Stimulated activated CD4-positive, alpha-beta T cell treated with anti-CD3 and anti-CD28 coated beads, Interleukin-1b, Interleukin-23, amount 100 ng/mL, for 24 hours (primary cell): ENCODE data around the gene SCT.

Source experiments
- DNase-seq, 4 experiments: peaks; one replicate each; pipeline ENCODE4 v3.0.0-alpha.2; 2020; ENCODE audit warnings: low read depth in 4 of 4, low spot score in 1 of 4

Gene SCT

GRCh38 chr11:623349-623869, 3.6 kb downstream of the SCT start:
- no peak for DNase-seq

- no peak for DNase-seq
These were observed 5.1 kb downstream of the SCT start for GRCh38 chr11:621838-622237.

DNA sequence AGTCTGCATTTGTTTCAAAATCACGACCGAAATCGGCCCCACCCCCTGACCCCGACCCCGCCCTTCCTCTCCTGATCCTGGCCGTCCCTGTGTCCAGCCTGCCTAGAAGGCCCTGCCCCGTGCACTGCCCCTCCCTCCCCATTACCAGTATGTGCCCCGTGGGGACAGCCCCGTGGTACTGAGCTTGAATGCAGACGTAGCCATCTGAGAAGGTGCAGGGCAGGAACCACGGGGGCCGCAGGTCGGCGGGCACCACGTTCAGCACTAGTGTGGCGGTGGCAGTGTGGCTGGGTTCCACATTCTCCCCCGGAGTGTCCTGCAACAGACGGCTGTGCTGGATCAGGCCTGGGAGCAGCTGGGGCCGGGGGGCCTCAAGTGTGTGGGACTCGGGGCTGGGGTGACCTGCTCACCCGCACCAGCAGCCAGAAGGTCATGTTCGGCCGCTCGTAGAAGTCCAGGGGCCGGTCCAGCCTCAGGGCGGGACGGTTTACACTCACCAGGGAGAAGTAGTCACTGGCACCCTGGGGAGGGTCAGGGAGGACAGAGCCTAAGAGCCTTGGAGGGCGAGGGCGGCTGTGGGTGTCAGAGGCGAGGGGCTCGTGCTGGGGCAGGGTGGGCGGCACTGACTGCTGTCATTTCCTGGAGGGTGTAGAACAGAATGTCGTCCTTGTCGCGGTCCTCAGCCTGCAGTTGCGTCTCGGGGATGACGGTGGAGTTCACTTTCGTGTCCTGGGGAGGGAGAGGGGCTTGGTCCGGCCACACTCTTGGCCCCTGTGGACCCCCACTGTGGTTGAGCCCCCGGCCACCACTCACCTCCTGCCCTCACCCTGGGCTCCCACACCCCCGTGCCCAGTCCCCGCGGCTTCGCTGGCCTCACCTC, 5.8 kb downstream of the SCT start:
- no peak for DNase-seq

DNA sequence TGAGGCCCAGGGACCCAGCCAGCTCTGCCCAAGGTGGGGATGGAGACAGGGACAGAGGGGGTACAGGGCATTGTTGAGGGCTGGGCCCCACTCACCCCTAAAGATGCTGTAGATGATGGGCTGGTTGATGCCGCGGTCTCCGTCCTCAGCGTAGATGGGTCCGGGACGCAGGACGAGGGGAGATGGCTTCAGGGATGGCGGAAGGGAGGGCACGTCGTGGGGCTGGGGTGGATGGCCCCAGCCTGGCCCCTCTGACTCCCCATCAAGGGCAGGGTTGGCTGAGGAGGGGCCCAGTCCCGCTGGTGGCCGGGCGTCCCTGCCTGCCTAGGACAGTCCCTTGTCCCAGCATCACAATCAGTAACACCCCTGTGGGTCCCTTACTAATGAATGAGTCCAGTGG, 6.8 kb downstream of the SCT start:
- DNase-seq: no peak

GRCh38 chr11:619628-620050, 7.3 kb downstream of the SCT start:
- no peak for DNase-seq

DNA sequence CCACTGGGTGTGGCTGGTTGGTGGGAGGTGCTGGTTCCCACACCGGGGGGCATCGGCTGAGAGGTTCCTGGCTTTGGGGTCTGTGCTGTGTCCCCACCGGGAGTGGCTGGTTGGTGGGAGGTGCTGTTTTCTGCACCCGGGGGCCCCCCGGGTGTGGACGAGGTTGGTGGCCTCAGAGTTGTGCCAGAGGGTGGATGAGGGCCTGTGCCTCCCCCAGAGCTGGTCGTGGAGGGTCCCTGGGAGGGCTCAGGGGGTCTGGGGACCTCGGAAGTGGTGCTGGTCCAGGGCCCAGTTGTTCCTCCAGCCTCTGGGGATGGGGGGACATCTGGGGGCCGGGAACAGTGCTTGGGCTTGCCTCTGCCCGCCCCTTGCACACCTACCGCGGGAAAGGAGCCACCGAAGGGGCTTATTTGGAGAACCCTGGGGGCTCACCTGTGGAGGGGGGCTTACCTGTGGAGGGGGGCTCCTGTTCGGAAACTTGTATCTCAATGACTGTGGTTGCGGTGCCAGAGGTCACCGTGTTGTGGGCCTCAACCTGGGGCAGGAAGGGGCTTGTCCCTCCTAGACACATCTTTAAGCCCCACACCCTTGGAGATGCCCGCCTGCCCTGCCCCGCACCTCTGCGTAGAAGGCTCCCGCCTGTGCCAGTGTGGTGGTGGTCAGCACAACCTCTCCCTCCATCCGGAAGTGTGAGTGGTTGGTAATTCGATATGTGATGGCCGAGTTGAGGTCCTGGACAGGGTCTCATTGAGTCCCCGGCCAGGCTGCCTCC, 7.9 kb downstream of the SCT start:
- no peak for DNase-seq

- no peak for DNase-seq
These were observed 8.9 kb downstream of the SCT start for GRCh38 chr11:617912-618682.

GRCh38 chr11:617199-617911, 9.6 kb downstream of the SCT start:
- DNase-seq: no peak

DNA sequence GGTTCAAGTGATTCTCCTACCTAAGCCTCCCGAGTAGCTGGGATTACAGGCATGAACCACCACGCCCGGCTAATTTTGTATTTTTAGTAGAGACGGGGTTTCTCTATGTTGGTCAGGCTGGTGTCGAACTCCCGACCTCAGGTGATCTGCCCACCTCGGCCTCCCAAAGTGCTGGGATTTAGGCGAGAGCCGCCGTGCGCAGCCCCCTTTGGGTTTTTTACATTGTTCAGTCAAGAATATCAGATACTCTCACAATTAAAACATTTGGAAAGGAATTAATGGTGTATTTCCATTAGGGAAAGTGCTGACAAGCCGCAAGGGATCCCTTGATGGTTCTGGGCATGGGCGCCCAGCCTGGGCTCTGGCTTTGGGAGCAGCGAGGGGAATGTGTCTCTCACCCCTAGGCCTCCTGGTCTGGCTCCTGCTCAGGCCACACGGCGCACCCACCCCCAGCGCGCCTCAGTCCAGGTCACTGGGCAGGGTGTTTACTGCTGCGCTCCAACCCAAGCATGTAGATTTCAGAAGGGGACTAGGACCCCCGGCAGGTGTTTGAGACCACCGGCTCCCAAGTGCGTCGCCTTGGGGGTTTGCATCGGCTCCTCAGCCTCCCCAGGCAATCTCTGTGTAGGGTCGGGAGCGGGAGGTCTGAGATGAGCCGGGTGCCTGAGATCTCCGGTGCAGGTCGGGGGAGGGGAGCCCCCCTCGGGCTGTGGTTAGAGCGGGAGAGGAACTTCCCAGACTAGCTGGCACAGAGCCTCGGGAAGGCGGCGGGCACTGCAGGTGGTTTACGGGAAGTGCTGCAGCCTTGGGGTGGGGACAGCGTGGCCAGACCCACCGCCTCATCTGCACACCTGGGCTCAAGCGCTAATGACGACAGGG, 10.4 kb downstream of the SCT start:
- no peak for DNase-seq

GRCh38 chr11:615504-616319, 11.3 kb downstream of the SCT start, which contains the start of gene IRF7:
Gene IRF7 (minus strand): TSS chr11:615950. CDS start chr11:615364, 586 bp downstream.
- peak; percentile 58 to 82 (median 66) for DNase-seq

- no peak for DNase-seq
These were observed 12.1 kb downstream of the SCT start for GRCh38 chr11:614623-615503.

DNA sequence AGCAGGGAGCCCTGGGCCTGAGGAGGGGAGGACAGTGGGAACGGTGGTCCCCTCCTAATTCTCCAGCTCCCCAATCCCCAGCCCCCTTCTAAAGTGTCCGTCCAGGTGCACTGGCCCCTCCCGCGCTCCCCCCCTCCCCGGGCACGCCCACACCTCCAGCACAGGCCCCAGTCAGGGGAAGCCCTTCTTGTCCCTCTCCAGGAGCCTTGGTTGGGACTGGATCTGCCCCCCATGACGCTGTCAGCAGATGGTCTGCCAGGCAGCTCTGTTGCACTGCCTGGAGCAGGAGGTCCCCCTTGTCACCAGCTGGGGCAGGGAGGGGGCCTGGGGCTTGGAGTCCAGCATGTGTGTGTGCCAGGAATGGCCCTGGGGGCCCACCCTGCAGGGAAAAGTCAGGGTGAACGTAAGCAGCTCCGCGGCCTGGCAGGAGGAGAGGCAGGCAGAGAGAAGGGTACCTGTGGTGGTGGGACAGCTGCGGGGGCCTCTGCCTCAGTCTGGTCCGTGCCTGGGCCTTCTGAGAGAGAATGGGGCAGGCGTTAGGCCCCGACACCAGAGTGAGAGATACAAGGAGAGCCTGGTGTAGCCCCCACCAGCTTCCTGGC, 12.9 kb downstream of the SCT start:
- DNase-seq: no peak

DNA sequence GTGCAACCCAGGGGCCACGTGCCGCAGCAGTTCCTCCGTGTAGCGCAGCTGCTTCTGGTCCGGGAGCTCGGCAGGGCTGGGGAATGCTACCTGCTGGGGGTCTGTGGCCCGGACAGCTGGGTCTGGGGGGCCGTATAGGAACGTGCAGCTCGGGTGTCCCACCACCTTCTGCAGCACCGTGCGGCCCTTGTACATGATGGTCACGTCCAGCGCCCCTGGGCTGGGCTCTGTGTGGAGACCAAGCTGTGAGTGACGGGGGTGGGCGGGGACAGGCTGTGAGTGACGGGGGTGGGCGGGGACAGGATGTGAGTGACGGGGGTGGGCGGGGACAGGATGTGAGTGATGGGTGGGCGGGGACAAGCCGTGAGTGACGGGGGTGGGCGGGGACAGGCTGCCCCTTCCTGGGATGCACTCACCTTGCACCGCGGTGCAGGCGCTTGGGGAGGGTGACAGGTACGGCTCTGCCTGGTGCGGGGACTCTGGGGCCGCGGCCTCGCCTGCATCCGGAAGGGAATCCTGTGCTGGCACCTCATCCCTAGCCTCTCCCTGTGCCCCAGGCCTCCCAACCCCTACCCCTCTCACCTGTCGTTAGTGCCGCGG, 13.5 kb downstream of the SCT start:
- peak; percentile 61 to 82 (median 74) for DNase-seq

DNA sequence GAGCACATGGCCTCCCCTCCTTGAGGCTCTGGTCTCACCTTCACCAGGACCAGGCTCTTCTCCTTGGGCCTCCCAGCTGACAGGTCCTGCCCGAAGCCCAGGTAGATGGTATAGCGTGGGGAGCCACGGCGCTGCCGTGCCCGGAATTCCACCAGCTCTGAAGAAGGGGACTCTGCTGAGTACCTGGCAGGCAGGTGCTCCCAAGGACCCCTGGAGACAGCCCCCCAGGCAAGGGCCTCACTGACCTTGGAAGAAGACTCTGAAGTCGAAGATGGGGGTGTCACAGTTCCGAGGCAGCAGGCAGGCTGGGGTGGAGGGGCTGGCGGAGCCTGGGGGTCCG, 14.1 kb downstream of the SCT start:
- no peak for DNase-seq

DNA sequence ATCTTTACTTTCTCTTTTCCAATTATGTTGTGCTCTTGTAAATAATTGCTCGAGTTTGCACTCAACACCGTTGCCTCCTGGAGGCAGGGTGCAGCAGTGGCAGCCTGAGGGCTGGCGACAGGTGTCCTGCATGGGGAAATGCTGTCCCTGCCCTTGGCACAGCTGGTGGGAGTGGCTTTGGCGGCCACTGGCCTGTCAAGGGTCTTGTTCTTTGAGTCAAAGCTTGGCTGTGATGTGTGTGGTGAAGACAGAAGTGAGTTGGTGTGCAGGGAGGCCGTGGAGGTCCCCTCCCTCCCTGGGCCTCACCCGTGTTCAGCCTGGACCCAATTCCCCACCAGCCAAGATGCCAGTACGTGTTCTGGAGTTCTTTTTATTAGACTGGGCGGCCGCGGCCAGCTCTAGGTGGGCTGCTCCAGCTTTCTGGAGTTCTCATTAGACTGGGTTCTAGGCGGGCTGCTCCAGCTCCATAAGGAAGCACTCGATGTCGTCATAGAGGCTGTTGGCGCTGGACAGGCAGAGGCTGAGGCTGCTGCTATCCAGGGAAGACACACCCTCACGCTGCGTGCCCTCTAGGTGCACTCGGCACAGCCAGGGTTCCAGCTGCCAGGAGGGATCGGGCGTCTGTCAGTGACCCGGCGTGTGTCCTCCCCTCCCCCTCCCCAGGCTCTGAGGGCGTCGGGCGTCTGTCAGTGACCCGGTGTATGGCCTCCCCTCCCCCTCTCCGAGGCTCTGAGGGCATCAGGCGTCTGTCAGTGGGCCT, 14.6 kb downstream of the SCT start:
- DNase-seq: no peak
